SH-SY5Y (cell line): ENCODE results near the gene UST.

Experiments
- GATA2 ChIP-seq: IDR thresholded peaks from 2 replicates; pipeline ENCODE4 v1.6.1; 2011; ENCODE audit warnings: mild to moderate bottlenecking, low read depth, low read length
- GATA3 ChIP-seq: IDR thresholded peaks from 2 replicates; pipeline ENCODE4 v1.6.1; 2011; ENCODE audit warnings: low read depth, mild to moderate bottlenecking, low read length, moderate library complexity

- TF ChIP-seq GATA2 (no peak), GATA3 (no peak)
Measured at GRCh38 chr6:149031201-149031858, 284.5 kb downstream of the UST start.
